HG03469 (cell line): ENCODE results near the gene FOXJ3.

Experiments used
- ATAC-seq: cut with Tn5 transposase; IDR thresholded peaks from one replicate; pipeline ENCODE4 v1.9.1; 2021; ENCODE audit warnings: mild to moderate bottlenecking, moderate library complexity, moderate number of reproducible peaks; ENCODE audit not compliant: unreplicated experiment

The FOXJ3 gene

DNA sequence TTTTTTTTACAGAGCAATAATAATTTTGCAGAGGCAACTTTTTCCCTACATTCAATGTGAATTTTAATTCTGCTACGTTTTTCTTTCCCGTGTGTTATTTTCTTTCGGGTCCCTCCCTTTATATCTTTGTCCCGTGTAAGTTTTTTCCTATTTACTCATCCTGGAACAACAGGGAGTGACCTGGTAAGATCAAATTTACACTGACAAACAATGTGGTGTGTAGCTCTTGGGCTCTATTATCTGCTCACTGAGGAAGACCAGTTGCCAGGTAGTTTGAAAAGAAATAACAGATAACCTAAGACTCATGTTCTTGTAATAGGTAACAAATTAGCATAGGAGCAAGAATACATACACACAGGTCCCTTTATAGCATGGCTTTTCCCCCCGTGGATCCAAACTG is 136.8 kb downstream of the FOXJ3 start:
- no peak for ATAC-seq

DNA sequence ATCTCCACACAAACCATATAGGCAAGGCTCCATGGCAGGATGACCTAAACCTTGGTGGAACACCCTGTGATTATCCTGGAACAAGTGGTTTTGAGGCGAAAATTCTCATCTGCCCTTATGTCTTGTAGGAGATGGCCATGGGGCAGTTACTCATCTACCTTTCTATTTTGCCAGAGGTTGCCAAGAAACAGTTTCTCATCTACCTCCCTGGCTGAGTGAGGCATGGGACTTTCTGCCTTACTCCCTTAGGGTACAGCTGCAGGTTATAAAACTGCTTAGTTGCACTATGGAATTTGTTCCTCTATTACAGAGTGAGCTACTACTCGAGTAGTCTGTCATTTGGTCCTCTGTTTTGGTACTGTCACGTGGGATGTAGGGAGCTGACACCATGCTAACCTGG is 139.2 kb downstream of the FOXJ3 start:
- no peak for ATAC-seq

DNA sequence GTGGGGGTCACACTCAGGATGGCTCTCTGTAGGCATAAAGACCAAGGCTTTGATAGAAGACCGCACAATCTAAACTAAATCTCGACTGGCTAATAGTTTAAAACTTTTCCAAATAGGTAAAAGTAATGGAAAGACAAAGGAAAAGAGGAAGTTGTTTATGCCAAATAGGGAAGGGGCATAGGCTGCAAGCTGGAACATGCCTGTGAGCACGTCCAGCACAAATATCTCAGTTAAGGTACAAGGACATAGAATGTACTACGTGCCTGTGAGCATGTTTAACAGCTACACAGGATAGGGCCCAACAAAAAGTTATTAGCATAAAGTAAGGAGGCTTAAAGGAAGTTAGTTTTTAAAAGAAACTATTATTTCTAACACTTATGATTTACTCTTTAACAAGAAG is 142.9 kb downstream of the FOXJ3 start:
- no peak for ATAC-seq

DNA sequence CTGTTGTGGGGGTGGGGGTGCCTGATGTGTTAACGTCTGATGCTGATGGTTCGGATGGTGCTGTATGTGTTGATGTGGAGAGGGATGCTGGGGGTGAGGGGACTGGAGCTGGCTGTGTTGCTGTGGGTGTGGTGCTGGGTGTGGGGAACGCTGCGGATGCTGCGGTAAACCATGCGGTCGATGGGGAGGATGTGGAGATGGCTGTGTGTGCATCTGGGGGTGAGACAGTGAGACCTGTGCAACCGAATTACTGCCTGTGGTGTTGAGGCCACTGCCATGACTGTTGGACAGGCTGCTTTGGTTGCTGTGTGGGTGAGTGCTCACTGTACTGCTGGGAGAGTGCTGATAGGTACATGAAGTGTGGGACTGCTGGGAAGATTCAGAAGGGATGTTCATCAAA is 143.7 kb downstream of the FOXJ3 start:
- ATAC-seq = no peak

DNA sequence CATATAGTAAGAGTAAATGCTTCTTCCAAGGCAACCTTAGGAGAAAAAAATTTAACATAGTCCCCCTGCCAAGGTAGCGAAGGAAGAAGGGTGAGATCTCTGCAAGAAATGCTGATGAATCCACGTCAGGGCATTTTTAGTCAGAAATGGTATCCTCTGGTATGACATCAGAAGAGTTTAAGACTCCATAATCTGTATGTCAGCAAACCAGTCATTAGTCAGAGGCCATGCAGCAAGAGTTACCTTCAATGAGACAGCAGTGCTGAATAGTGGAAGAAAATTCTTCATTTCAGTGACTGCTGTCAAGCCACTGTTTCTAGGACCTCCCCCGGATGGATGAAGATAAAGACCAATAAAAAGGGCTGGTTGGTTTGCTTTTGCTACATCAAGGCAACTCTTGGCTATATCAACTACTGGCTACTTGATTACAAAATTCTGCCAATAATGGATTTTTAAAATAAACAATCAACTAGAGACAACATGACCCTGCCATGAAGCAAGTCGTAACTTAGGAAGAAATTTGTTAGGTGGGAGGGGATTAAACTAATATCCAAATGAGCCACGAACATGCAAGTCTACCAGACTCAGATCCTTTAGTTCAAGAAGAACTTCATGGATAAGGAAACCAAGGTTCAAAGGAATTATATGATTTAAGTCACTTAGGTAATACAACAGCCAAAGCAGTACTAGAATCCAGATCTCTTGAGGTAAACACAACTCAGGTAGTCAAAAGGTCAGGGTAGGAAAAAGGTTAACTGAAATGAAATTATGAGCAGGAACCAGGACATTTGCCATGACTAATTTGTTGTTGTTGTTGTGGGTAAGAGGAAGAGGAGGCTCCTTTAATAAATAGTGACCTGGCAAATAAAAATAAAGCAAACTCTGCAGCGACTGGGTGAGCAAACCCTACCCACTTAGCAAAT is 144.8 kb downstream of the FOXJ3 start:
- ATAC-seq = no peak

DNA sequence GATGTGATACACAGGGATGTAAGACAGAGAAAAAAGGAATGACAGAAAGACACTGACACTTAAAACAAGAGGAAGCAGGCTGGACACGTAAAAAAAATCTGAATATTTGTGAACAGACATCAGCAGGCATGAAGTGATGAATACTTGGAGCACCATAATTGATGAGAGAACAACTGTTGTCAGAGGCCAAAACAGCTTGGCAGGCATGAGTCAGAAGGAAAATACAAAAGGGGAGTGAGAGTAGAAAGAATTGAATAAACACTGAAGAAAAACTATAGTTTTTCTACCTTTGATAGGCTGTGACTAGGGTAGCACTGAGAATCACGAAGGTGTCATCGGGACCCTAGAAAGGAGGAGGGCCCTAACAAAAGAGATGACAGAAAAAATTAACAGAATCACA is 148.9 kb downstream of the FOXJ3 start:
- no peak for ATAC-seq

DNA sequence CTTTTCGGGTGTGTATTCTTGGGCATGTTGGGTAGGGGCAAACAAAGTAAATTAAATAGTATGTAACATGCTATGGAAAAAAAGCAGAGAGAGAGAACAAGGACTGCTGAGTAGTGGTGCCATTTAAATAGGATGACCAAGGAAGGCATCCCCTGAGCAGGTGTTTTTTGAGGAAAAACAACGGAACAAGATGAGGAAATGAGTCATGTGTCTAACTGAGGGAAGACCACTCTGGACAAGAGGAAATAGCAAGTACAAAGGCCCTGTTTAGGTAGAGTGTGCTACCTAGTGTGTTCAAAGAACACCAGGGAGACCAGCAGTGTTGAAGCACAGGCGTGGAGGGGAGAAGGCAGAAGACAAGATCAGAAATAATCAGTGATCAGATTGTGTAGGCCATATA is 150.4 kb downstream of the FOXJ3 start:
- no peak for ATAC-seq

DNA sequence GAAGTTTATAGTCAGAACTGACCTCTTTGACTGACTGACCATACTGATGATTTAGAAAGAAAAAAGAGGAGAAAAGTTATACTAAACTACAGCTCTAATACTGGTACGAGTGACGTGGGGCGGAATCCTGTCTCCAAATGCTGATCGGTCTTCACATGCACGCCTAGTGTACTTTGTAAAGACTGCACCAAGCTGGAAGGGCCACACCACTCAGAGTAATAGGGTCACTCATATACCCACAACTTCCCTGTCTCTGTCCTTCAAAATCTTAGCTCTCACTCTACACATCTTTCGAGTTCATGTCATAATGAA is 151.1 kb downstream of the FOXJ3 start:
- ATAC-seq = no peak

DNA sequence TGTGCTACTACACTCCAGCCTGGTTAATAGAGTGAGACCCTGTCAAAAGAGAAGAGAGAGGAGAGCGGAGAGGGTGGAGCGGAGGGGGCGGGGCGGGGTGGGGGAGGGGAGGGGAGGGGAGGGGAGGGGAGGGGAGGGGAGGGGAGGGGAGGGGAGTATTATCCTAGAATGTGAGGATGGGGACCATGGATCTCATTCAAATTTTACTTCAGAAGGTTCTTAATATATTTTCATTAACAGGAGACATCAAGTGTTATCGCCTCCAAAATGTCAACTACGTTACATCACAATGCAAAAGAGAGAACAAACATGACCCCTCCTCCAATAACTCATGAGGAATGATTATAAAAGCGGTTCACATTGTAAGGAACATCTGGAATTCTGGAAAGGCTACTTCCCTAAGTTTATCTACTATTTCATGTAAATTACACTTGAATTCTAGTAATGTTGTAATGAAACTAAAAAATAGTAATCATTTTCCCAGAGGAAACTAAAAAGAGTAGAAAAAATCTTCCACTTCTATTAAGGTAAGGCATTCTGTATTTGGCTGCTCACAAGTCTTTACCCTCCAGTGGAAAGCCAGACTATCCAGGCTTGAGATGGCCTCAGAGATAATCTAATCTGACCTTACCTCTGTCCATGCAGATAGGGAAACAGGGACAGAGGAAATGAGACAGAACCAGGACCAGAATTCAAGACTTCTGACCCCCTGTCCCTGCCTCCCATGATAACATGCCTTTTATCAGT is 151.7 kb downstream of the FOXJ3 start:
- ATAC-seq = no peak

DNA sequence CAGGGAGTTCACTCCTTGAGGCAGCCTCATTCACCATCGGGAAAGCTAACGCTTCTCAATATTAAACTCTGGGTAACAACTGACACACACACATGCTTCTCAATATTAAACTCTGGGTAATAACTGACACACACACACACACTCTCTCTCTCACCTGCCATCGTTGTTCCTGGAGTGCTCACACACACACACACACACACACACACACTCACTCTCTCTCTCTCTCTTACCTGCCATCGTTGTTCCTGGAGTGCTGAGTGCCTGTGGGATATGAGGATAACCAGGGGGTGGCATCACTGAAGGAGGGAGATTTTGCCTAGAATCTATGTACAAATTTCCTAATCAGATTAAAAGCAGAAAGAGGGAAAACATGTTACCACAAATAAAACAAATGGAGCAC is 153.3 kb downstream of the FOXJ3 start:
- ATAC-seq = no peak

DNA sequence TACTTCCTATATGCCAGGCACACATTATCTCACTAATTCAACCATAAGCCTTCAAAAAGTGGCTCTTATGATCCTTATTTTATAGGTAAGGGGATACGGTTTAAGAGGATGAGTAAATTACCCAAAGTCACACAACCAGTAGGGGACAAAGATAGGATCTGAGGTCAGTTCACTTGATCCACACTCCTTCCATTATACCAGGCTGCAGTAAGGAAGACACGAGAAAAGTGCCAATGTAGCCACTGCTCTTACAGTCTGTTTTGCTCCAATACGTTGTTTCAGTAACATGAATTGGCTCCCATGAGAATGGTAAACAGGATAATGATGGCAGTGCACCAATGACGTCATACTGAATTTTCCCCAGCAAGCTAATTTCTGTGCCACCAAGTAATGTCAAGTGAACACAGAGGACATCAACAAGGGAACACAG is 155.1 kb downstream of the FOXJ3 start:
- ATAC-seq = no peak

DNA sequence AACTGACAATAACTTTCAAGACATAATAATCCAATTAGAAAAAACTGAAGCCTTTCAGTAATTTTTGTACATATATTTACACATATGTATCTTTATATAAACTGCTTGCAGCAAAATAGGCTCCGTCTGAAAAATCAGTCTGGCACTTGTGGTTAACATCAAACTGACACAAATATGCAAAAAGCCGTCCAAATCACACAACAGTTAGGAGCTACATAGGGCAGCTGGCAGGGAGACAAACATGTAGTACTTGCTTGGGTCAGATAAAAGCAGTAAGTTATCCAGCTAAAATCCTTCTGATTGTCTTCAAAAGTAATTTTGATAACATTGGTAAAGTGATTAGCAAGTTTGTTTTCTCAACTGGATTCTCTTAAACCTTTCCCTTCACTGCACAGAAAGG is 155.8 kb downstream of the FOXJ3 start:
- no peak for ATAC-seq

DNA sequence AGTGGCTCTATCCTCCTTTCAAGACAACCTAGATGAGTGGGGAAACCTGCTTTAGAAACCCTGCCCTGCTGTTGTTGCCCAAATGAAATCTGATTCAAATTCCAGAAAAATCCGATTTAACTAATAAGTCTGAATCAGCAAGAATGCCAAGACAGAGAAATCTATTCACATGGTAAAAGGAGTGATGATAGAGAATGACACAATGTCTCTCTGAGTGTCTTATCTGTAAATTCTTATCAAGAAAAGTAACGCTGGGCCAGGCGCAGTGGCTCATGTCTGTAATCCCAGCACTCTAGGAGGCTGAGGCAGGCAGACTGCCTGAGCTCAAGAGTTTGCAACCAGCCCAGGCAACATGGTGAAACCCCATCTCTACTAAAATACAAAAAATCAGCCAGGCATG is 156.8 kb downstream of the FOXJ3 start:
- ATAC-seq = no peak

DNA sequence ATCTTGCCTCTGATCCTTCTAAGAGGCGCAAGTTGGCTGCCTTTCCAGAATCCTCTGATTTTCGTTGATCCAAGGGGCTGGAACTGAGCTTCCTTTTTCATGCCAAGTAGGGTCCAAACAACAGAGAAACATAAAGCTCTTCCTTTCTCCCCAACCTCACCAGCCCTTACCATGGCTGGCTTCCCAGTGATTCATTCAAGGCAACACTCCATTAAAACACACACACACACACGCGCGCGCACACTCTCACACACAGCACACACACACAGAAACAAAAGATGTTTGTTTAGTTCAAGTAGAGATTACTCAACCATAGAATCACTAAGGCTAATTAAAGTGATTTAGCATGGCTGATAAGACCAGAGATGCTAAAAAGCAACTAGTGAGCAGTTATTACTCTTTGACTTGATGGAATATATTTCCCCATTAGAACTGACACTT is 157.5 kb downstream of the FOXJ3 start:
- ATAC-seq = no peak

DNA sequence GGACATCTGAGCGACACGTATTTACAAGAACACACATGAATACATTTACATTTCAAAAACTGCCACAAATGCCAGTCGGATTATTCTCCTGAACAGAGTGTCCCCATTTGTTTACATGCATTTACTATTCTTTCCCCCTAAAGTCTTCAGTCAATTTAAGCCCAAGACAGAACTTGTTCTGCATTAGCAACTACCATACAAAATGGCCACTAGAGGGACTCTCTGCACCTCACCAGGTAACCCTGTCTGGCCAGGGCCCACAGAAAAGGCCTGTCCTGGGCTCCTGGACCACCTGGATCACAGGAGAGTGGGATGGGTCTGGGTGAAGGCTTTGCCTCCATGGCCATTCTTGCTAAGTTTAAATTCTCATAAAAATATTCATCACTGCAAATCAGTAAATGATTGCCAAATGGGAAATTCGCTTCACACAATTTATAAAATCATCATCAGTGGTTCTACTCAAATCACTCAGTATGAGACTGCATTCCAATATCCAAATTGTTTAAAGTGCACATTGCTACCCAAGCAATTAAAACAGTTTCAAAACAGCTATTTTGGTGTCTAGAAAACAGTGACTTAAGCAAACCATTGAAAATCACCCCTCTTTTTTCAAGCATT is 158.0 kb downstream of the FOXJ3 start:
- no peak for ATAC-seq

DNA sequence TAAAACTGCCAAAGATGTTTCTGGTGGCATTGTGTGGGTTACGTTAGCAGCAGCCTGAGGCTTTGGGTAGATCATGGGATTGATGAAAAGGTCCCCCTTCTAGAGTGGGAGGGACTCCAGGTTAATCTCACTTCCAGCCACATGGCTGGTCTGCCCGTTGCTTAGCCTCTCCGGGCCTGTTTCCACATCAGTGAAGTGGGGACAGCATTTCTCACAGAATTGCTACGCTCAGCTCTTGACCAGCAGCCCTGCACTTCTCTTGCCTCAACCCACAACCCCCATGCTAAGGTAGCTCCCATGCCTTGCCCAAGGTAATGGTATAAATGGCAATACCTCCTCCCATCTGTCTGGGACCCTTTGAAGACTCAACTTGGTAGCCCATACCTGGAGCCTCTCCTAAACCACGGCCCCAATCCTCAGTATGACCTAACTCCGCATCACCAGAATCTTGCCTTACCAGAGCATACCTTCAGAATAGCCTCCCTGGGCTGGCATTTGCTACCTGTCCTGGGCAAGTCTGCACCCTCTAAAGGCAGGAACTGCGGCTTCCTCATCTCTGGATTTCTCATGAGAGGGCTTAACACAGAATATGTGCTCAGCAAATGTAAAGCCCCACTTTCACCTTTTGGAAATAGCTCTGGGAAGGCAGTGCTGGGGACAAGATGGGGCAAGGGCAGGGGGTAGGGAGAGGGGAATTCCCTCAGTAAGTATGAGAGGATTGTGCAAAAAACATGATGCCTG is 159.6 kb downstream of the FOXJ3 start:
- ATAC-seq = no peak

DNA sequence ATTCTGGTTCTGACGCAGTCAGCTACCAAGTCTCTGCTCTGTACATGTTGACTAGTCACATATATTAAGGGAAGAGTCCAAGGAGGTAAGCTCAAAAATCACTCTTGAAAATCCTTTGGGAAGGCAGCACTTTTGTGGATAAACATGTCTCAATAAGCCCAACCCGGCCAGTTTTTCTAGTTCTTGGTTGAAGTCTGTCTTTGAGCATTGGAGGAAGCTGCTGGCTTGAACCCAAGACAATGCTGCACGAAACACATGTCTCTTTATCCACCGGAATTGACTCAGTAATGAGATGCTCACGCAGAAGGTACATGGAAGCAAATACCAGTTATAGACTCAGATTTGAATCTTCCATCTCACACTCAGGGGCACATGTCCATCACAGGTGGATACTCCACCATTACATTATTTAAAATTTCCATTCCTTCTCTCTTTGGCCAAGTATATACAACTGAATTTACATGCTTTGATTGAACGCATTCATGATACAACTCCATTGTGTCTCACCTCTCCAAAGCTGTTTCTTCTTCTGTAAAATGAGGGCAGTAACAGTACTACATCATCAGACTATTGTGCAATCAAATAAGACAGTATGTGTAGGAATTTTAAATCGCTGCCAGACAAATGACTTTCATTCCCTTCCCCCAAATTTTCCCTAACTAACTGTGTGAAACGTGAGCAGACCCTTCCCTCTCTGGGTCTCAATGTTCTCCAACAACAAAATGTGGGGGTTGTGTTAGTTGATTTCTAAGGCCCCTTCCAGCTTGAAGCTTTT is 160.9 kb downstream of the FOXJ3 start:
- no peak for ATAC-seq

DNA sequence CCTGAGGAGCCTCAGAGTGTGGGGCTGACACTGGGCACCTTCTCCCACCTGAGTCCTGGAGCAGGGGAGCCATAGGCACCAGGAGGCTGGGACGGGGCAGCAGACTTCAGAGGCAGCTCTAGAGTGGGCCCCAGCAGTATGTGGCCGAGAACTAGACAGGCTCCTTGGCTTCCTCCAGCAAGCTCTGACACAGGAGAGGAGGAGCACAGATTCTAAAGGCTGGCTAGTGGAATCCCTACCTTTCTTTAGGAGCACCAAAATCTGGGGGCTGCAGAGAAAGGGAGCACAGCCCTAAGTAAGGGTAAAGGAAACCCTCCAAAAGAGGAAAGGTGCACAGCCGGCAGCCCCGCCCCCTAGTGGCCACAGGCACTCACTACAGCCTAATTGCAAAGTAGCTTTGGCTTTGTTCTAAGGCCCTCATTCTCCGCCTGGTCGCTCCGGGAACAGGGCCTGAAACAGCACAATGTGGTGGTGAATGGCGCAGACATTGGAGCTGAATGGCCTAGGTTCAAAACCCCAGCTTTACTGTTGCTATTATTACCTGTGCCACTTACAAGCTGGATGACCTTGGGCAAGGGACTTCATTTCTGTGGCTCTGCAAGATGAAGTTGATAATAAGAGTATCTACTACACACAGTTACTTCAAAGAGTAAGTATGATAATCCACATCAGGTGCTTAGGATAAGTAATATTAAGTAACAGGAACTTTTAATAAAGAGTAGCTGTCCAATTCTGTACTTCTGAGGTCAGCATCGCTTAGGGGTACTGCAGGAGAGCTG is 161.7 kb downstream of the FOXJ3 start:
- ATAC-seq = no peak

DNA sequence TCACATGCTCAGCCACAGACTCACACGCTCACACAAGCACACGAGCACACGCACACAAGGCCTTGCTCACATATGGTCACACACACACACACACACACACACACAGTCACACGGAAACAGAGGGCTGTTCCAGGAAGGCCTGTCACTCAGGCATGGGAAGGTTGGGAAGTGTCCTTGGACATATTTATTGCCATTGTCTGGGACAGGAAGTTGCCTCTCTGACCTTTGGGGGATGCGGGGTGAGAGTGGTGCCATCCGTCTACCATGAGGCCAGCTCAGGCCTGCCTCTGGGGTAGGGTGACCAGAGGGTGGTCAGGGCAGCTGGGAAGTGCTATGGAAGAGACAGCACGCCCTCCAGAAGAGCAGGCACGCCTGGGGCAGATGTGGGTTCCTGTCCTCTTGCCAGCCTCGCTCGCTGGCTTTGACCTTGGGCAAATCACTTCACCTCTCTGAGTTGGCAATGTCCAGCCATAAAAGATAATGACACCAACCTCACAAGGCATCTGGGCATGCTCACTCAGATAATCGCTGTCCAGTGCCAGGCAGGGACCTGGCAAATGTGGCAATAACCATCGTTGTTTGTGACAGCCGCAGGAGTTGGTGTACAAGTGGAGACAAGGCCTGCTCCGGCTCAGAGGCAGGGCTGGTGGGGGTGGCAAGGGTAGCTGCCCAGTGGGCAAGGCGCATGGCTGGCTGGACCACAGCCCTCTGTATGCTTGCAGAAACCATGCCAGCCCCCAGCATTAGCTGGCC is 162.5 kb downstream of the FOXJ3 start:
- no peak for ATAC-seq
